T-helper 1 cell treated with Interleukin-12 subunit alpha and Interleukin-12 subunit beta and Interleukin-4 antibody, amounts not matched to agents 30 μg/mL and 1 μg/mL, for 36 hours (primary cell): ENCODE results near the gene FAM83B.
"Not testable (repeated sequence)": the region's sequence is repeated elsewhere in the genome, so short reads cannot be mapped to it uniquely, and the experiment has no call there.

ENCODE experiments used
- H3K27ac Mint-ChIP-seq: one replicate; pipeline ENCODE4 v1.8.0; 2021; ENCODE audit warnings: mild to moderate bottlenecking, mixed read lengths
- H3K27me3 Mint-ChIP-seq: one replicate; pipeline ENCODE4 v1.8.0; 2021; ENCODE audit warnings: low read depth, mixed read lengths
- H3K36me3 Mint-ChIP-seq: one replicate; pipeline ENCODE4 v1.8.0; 2021; ENCODE audit warnings: low read depth, mixed read lengths
- H3K4me1 Mint-ChIP-seq: one replicate; pipeline ENCODE4 v1.8.0; 2021; ENCODE audit warnings: low read depth, mixed read lengths
- H3K4me3 Mint-ChIP-seq: one replicate; pipeline ENCODE4 v1.8.0; 2021; ENCODE audit warnings: mild to moderate bottlenecking, moderate library complexity, mixed read lengths
- H3K9me3 Mint-ChIP-seq: one replicate; pipeline ENCODE4 v1.8.0; 2021; ENCODE audit warnings: mixed read lengths

Gene FAM83B

GRCh38 chr6:54875539-54875938, 29.0 kb downstream of the FAM83B start:
- peaks cover 4% of the 10 kb centered on the region for H3K9me3 Mint-ChIP-seq
- no peak overlapping the region for H3K4me3 Mint-ChIP-seq
- no peaks in the 10 kb centered on the region for H3K36me3 Mint-ChIP-seq
- no peaks in the 10 kb centered on the region for H3K4me1 Mint-ChIP-seq
- H3K27me3 Mint-ChIP-seq: no peaks in the 10 kb centered on the region
- no peak overlapping the region for H3K27ac Mint-ChIP-seq

GRCh38 chr6:54876365-54876764, 29.8 kb downstream of the FAM83B start:
- H3K4me3 Mint-ChIP-seq: no peak overlapping the region
- no peak overlapping the region for H3K27ac Mint-ChIP-seq
- H3K9me3 Mint-ChIP-seq: peaks cover 4% of the 10 kb centered on the region
- no peaks in the 10 kb centered on the region for H3K36me3 Mint-ChIP-seq
- no peaks in the 10 kb centered on the region for H3K4me1 Mint-ChIP-seq
- H3K27me3 Mint-ChIP-seq: no peaks in the 10 kb centered on the region

- Mint-ChIP-seq H3K27me3 (no peaks in the 10 kb centered on the region), H3K36me3 (no peaks in the 10 kb centered on the region)
These were observed 30.3 kb downstream of the FAM83B start for GRCh38 chr6:54876871-54877270.

GRCh38 chr6:54877713-54878317, 31.2 kb downstream of the FAM83B start:
- H3K36me3 Mint-ChIP-seq: no peaks in the 10 kb centered on the region
- no peaks in the 10 kb centered on the region for H3K4me1 Mint-ChIP-seq
- H3K27ac Mint-ChIP-seq: no peak overlapping the region
- no peak overlapping the region for H3K4me3 Mint-ChIP-seq
- no peaks in the 10 kb centered on the region for H3K27me3 Mint-ChIP-seq
- H3K9me3 Mint-ChIP-seq: peaks cover 4% of the 10 kb centered on the region

More at GRCh38 chr6:54876871-54877270, 30.3 kb downstream of the FAM83B start:
- Mint-ChIP-seq H3K27ac (no peak overlapping the region), H3K9me3 (peaks cover 4% of the 10 kb centered on the region), H3K4me1 (no peaks in the 10 kb centered on the region), H3K4me3 (no peak overlapping the region)

- Mint-ChIP-seq H3K4me1 (no peaks in the 10 kb centered on the region), H3K36me3 (no peaks in the 10 kb centered on the region), H3K27ac (no peak overlapping the region), H3K9me3 (peaks cover 4% of the 10 kb centered on the region), H3K27me3 (no peaks in the 10 kb centered on the region), H3K4me3 (no peak overlapping the region)
These were observed 32.1 kb downstream of the FAM83B start for GRCh38 chr6:54878718-54879117.

GRCh38 chr6:54879188-54879985, 32.8 kb downstream of the FAM83B start:
- H3K4me1 Mint-ChIP-seq: no peaks in the 10 kb centered on the region
- no peaks in the 10 kb centered on the region for H3K36me3 Mint-ChIP-seq
- H3K27ac Mint-ChIP-seq: no peak overlapping the region
- peaks cover 4% of the 10 kb centered on the region for H3K9me3 Mint-ChIP-seq
- H3K4me3 Mint-ChIP-seq: no peak overlapping the region
- no peaks in the 10 kb centered on the region for H3K27me3 Mint-ChIP-seq

GRCh38 chr6:54881067-54881730, 34.6 kb downstream of the FAM83B start:
- Mint-ChIP-seq H3K4me1 (no peaks in the 10 kb centered on the region), H3K36me3 (no peaks in the 10 kb centered on the region), H3K4me3 (no peak overlapping the region), H3K27ac (no peak overlapping the region), H3K9me3 (peaks cover 4% of the 10 kb centered on the region), H3K27me3 (no peaks in the 10 kb centered on the region)

- not testable (repeated sequence) for H3K36me3 Mint-ChIP-seq, H3K4me3 Mint-ChIP-seq, H3K9me3 Mint-ChIP-seq, H3K27ac Mint-ChIP-seq, H3K27me3 Mint-ChIP-seq, H3K4me1 Mint-ChIP-seq
These were observed 35.3 kb downstream of the FAM83B start for GRCh38 chr6:54881891-54882290.

- Mint-ChIP-seq H3K4me1 (no peaks in the 10 kb centered on the region), H3K9me3 (no peaks in the 10 kb centered on the region), H3K27me3 (no peaks in the 10 kb centered on the region), H3K4me3 (no peak overlapping the region), H3K27ac (no peak overlapping the region), H3K36me3 (no peaks in the 10 kb centered on the region)
These were observed 40.5 kb downstream of the FAM83B start for GRCh38 chr6:54886932-54887584.

GRCh38 chr6:54891536-54891935, 45.0 kb downstream of the FAM83B start:
- Mint-ChIP-seq H3K36me3 (no peaks in the 10 kb centered on the region), H3K4me3 (no peak overlapping the region), H3K27ac (no peak overlapping the region), H3K9me3 (no peaks in the 10 kb centered on the region), H3K27me3 (no peaks in the 10 kb centered on the region), H3K4me1 (no peaks in the 10 kb centered on the region)

- H3K27ac Mint-ChIP-seq: no peak overlapping the region
These were observed 46.3 kb downstream of the FAM83B start for GRCh38 chr6:54892831-54893230.

GRCh38 chr6:54893818-54894217, 47.2 kb downstream of the FAM83B start:
- Mint-ChIP-seq H3K4me1 (no peaks in the 10 kb centered on the region), H3K9me3 (no peaks in the 10 kb centered on the region), H3K27ac (no peak overlapping the region), H3K4me3 (no peak overlapping the region), H3K27me3 (no peaks in the 10 kb centered on the region), H3K36me3 (no peaks in the 10 kb centered on the region)

More at GRCh38 chr6:54892831-54893230, 46.3 kb downstream of the FAM83B start:
- Mint-ChIP-seq H3K4me1 (no peaks in the 10 kb centered on the region), H3K9me3 (no peaks in the 10 kb centered on the region), H3K27me3 (no peaks in the 10 kb centered on the region), H3K36me3 (no peaks in the 10 kb centered on the region), H3K4me3 (no peak overlapping the region)

GRCh38 chr6:54896302-54896701, 49.7 kb downstream of the FAM83B start:
- Mint-ChIP-seq H3K36me3 (no peaks in the 10 kb centered on the region), H3K27me3 (no peaks in the 10 kb centered on the region), H3K27ac (no peak overlapping the region), H3K9me3 (no peaks in the 10 kb centered on the region), H3K4me1 (no peaks in the 10 kb centered on the region), H3K4me3 (no peak overlapping the region)

GRCh38 chr6:54897462-54898189, 51.1 kb downstream of the FAM83B start:
- Mint-ChIP-seq H3K27ac (no peak overlapping the region), H3K9me3 (no peaks in the 10 kb centered on the region), H3K36me3 (no peaks in the 10 kb centered on the region), H3K4me1 (no peaks in the 10 kb centered on the region), H3K27me3 (no peaks in the 10 kb centered on the region), H3K4me3 (no peak overlapping the region)
